Panc1 (cell line): Measurements from ENCODE around the gene SMAD6. TPM values are rescaled to one million over a fixed set of nuclear protein-coding genes. Genes with fewer than 3 reads are reported as not detected.
A peak's percentile ranks its signal among the peaks of the same experiment; 100 is the strongest.

Source experiments
- ATAC-seq: fragments of 200-7000 bp; cut with Tn5 transposase; 2 replicates; pipeline ENCODE4 v1.9.1; 2020; ENCODE audit warnings: mild to moderate bottlenecking, moderate library complexity
- BruUV-seq: library from RNA; stranded (reverse); fragments of 400-500 nt; replicated peaks from 2 replicates; lab custom pipeline; 2021; lab: Mats Ljungman, UMichigan
- CTCF ChIA-PET: fragments of 300-600 bp; sonication (Branson Sonifier 250); formaldehyde crosslinking; loops from one replicate; lab custom pipeline; 2022; ENCODE audit warnings: antibody characterized with exemption; lab: Charles Lee
- POLR2A ChIA-PET: fragments of 300-600 bp; sonication (Branson Sonifier 250); formaldehyde crosslinking; loops from one replicate; lab custom pipeline; 2022; ENCODE audit warnings: antibody characterized with exemption; lab: Charles Lee
- DNase-seq: peaks from one replicate; pipeline ENCODE4 v3.0.0-alpha.2; 2010; ENCODE audit warnings: low read depth, low spot score
- H3K27ac ChIP-seq: 2 replicates; pipeline ENCODE4 v1.5.1; 2011; ENCODE audit warnings: mild to moderate bottlenecking, low read length, inconsistent platforms
- H3K27me3 ChIP-seq: fragments of 200-500 bp; sonication (Bioruptor generic); 2 replicates; pipeline ENCODE4 v1.6.0; 2014; ENCODE audit warnings: low read length, inconsistent platforms; ENCODE audit not compliant: control insufficient read depth, insufficient read depth
- H3K36me3 ChIP-seq: fragments of 200-500 bp; sonication (Bioruptor generic); 2 replicates; pipeline ENCODE4 v1.5.1; 2014; ENCODE audit warnings: inconsistent platforms, mild to moderate bottlenecking, low read length, moderate library complexity; ENCODE audit not compliant: control insufficient read depth, insufficient read depth
- H3K4me1 ChIP-seq: 2 replicates; pipeline ENCODE4 v1.5.1; 2011; ENCODE audit warnings: inconsistent platforms, mild to moderate bottlenecking, low read length, moderate library complexity; ENCODE audit not compliant: control insufficient read depth, insufficient read depth
- H3K4me3 ChIP-seq, 2 experiments: 2 replicates each; pipeline ENCODE4 v1.5.1; 2011 to 2012; ENCODE audit warnings: low read depth in 2 of 2, low read length in 2 of 2, mild to moderate bottlenecking in 2 of 2, inconsistent platforms in 1 of 2, moderate library complexity in 1 of 2
- H3K9me3 ChIP-seq: fragments of 200-500 bp; sonication (Bioruptor generic); 2 replicates; pipeline ENCODE4 v1.5.1; 2014; ENCODE audit warnings: low read depth, mild to moderate bottlenecking, inconsistent platforms, low read length, moderate library complexity; ENCODE audit not compliant: control insufficient read depth, insufficient read depth
- CTCF ChIP-seq: fragments of 450-650 bp; IDR thresholded peaks from 2 replicates; pipeline ENCODE4 v1.5.1; 2017; ENCODE audit warnings: mild to moderate bottlenecking
- POLR2AphosphoS5 ChIP-seq: IDR thresholded peaks from 2 replicates; pipeline ENCODE4 v1.6.1; 2012; ENCODE audit warnings: mild to moderate bottlenecking, low read depth, low read length, moderate library complexity
- SIN3A ChIP-seq: IDR thresholded peaks from 2 replicates; pipeline ENCODE4 v1.6.1; 2012; ENCODE audit warnings: low read depth, mild to moderate bottlenecking, low read length, moderate library complexity, borderline replicate concordance; ENCODE audit not compliant: insufficient read depth
- TCF7L2 ChIP-seq: IDR thresholded peaks from 2 replicates; pipeline ENCODE4 v1.6.1; 2011; ENCODE audit warnings: mild to moderate bottlenecking, low read depth, low read length, inconsistent platforms
- in situ Hi-C: cut with HindIII; loops from 2 replicates; pipeline ENCODE4 v1.10.0; 2016; ENCODE audit warnings: low sequenced_read_pairs, low pct_unique_long_range_greater_than_20kb
- intact Hi-C: fragments of 100-400 bp; cut with micrococcal nuclease; formaldehyde crosslinking; loops from one replicate; pipeline ENCODE4 v1.10.0; 2022; ENCODE audit not compliant: unreplicated experiment
- total RNA-seq: library from RNA; stranded (reverse); gene quantifications from one replicate; pipeline ENCODE4 v1.2.1, GENCODE V29; 2021; ENCODE audit not compliant: unreplicated experiment
- TF ChIP-seq, protein P1 (sequence below), 2 experiments: IDR thresholded peaks; 2 replicates each; pipeline ENCODE4 v1.6.1; 2011 to 2012; ENCODE audit warnings: low read depth in 2 of 2, control low read depth in 1 of 2, low read length in 1 of 2, mild to moderate bottlenecking in 1 of 2, moderate library complexity in 1 of 2; ENCODE audit not compliant: insufficient read depth in 1 of 2

SMAD6 gene
- total RNA-seq, 1 experiment from 2014 or later, result 45.9 TPM

DNA sequence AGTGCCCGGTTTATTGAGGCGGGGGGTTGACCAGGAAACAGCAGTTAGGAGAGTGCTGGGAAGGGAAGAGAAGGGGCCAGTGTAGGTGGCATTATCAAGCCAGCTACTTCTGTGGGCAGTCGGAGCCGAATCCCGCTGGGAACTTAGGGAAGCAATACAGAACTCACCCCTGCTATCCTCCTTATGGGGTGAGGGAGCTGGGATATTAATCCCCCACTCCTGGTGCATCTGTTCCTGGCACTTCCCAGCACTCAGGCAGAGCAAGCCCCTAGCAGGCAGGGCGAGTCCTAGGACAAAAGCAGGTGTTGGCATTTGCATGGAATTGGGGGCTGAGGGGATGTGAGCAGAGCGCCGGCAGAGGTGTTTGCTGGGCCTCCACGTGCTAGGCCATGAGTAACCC, 48.6 kb downstream of the SMAD6 start:
- DNase-seq, result no peak
- no TSS peak for BruUV-seq
- ChIA-PET POLR2A (no interaction called here), CTCF (no interaction called here)
- H3K36me3 ChIP-seq, result no peaks in the 10 kb centered on the region
- in situ Hi-C loops (no loop called here), intact Hi-C loops (no loop called here)
- H3K27ac ChIP-seq, result peak overlapping the region; percentile 91
- peak; percentile 8 for ATAC-seq
- peaks cover 7% of the 10 kb centered on the region; the same call in 1 of the 2 replicates for H3K9me3 ChIP-seq
- H3K27me3 ChIP-seq, result no peaks in the 10 kb centered on the region
- peaks cover 73% of the 10 kb centered on the region for H3K4me1 ChIP-seq
- H3K4me3 ChIP-seq, result no peak overlapping the region
- TF ChIP-seq POLR2AphosphoS5, result no peak
- no peak for TF ChIP-seq SIN3A
- TF ChIP-seq, protein P1, sequence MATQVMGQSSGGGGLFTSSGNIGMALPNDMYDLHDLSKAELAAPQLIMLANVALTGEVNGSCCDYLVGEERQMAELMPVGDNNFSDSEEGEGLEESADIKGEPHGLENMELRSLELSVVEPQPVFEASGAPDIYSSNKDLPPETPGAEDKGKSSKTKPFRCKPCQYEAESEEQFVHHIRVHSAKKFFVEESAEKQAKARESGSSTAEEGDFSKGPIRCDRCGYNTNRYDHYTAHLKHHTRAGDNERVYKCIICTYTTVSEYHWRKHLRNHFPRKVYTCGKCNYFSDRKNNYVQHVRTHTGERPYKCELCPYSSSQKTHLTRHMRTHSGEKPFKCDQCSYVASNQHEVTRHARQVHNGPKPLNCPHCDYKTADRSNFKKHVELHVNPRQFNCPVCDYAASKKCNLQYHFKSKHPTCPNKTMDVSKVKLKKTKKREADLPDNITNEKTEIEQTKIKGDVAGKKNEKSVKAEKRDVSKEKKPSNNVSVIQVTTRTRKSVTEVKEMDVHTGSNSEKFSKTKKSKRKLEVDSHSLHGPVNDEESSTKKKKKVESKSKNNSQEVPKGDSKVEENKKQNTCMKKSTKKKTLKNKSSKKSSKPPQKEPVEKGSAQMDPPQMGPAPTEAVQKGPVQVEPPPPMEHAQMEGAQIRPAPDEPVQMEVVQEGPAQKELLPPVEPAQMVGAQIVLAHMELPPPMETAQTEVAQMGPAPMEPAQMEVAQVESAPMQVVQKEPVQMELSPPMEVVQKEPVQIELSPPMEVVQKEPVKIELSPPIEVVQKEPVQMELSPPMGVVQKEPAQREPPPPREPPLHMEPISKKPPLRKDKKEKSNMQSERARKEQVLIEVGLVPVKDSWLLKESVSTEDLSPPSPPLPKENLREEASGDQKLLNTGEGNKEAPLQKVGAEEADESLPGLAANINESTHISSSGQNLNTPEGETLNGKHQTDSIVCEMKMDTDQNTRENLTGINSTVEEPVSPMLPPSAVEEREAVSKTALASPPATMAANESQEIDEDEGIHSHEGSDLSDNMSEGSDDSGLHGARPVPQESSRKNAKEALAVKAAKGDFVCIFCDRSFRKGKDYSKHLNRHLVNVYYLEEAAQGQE (IDR thresholded peaks at IDR 0.05; ENCODE audit: insufficient read depth in 1 of 2, low read depth in 2 of 2, low read length in 1 of 2), result no peak
- TF ChIP-seq CTCF, result no peak
- no peak for TF ChIP-seq TCF7L2

GRCh38 chr15:66751579-66751978, 49.5 kb downstream of the SMAD6 start:
- DNase-seq (no peak), ATAC-seq (peak; percentile 22)
- no TSS peak for BruUV-seq
- TF ChIP-seq POLR2AphosphoS5 (no peak), CTCF (no peak), SIN3A (no peak)
- POLR2A ChIA-PET, result interaction anchor here (0.6 kb wide), 1 partner anchor 8 kb away, joined by 3 read pairs; no protein-coding TSS in a partner anchor
- CTCF ChIA-PET, result interaction anchor here (0.7 kb wide), 2 partner anchors 47 to 136 kb away, joined by 4 to 5 read pairs; no protein-coding TSS in a partner anchor
- Histone ChIP-seq H3K27ac (peak overlapping the region; percentile 91), H3K27me3 (no peaks in the 10 kb centered on the region), H3K4me1 (peaks cover 71% of the 10 kb centered on the region), H3K9me3 (peaks cover 7% of the 10 kb centered on the region; the same call in 1 of the 2 replicates), H3K36me3 (no peaks in the 10 kb centered on the region), H3K4me3 (no peak overlapping the region)
- intact Hi-C loops, result no loop called here
- in situ Hi-C loops, result no loop called here
